Measurements from ENCODE around the gene LRRC27.

GRCh38 chr10:132363921-132364593 is 32.1 kb downstream of the LRRC27 start:
- TF ChIP-seq POLR2A (IDR thresholded peaks at IDR 0.05), result no peak
- TF ChIP-seq CTCF (IDR thresholded peaks at IDR 0.05), result no peak

Data from esophagus squamous epithelium (tissue), 4 donors.